ENCODE data around the gene PCLO. TPM values are rescaled to one million over a fixed set of nuclear protein-coding genes. Genes with fewer than 3 reads are reported as not detected.

PCLO gene
- total RNA-seq, 2 experiments from 2014 or later = 0.35 to 1.4 TPM

GRCh38 chr7:83210479-83210878 is 47.8 kb upstream of the PCLO start:
- BruUV-seq (replicated peaks) = no TSS peak

GRCh38 chr7:83204715-83205114 is 42.0 kb upstream of the PCLO start:
- ChIA-PET CTCF (ENCODE audit: unreplicated experiment) (no interaction called here), POLR2A (interaction anchor here (1.7 kb wide), 1 partner anchor 16 kb away, joined by 4 read pairs; no protein-coding TSS in a partner anchor)
- BruUV-seq (replicated peaks) = no TSS peak
- Histone ChIP-seq H3K4me3 (ENCODE audit: low read depth, low read length, poor library complexity, severe bottlenecking) (no peak overlapping the region), H3K9me2 (ENCODE audit: insufficient read depth, low read length) (no peaks in the 10 kb centered on the region), H3K36me3 (ENCODE audit: insufficient read depth, low read length) (no peaks in the 10 kb centered on the region), H4K20me1 (ENCODE audit: insufficient read depth, low read length) (no peaks in the 10 kb centered on the region), H3K27ac (ENCODE audit: low read depth, low read length, poor library complexity, severe bottlenecking) (no peak overlapping the region), H3K4me1 (ENCODE audit: insufficient read depth, low read length, poor library complexity, severe bottlenecking) (no peaks in the 10 kb centered on the region), H3K4me2 (ENCODE audit: low read length) (no peak overlapping the region), H2AFZ (ENCODE audit: low read length) (no peak overlapping the region), H3K79me2 (ENCODE audit: insufficient read depth, low read depth, low read length) (no peaks in the 10 kb centered on the region), H3K9me3 (ENCODE audit: low read length) (no peaks in the 10 kb centered on the region)
- TF ChIP-seq EZH2phosphoT487 (IDR thresholded peaks at IDR 0.05; ENCODE audit: borderline replicate concordance, low read depth, low read length) = no peak
- TF ChIP-seq CTCF (conservative IDR thresholded peaks at IDR 0.05; ENCODE audit: low read length) = no peak
- DNase-seq (ENCODE audit: low spot score) = no peak
- intact Hi-C loops (cut with micrococcal nuclease; ENCODE audit: unreplicated experiment) = no loop called here

More at GRCh38 chr7:83210479-83210878, 47.8 kb upstream of the PCLO start:
- Histone ChIP-seq H3K4me2 (ENCODE audit: low read length) (no peak overlapping the region), H3K79me2 (ENCODE audit: insufficient read depth, low read depth, low read length) (no peaks in the 10 kb centered on the region), H3K9me2 (ENCODE audit: insufficient read depth, low read length) (no peaks in the 10 kb centered on the region), H3K27ac (ENCODE audit: low read depth, low read length, poor library complexity, severe bottlenecking) (no peak overlapping the region), H3K4me1 (ENCODE audit: insufficient read depth, low read length, poor library complexity, severe bottlenecking) (no peaks in the 10 kb centered on the region), H2AFZ (ENCODE audit: low read length) (no peak overlapping the region), H3K9me3 (ENCODE audit: low read length) (no peaks in the 10 kb centered on the region), H3K36me3 (ENCODE audit: insufficient read depth, low read length) (no peaks in the 10 kb centered on the region), H3K4me3 (ENCODE audit: low read depth, low read length, poor library complexity, severe bottlenecking) (no peak overlapping the region), H4K20me1 (ENCODE audit: insufficient read depth, low read length) (no peaks in the 10 kb centered on the region)
- DNase-seq (ENCODE audit: low spot score) = no peak
- TF ChIP-seq EZH2phosphoT487 (IDR thresholded peaks at IDR 0.05; ENCODE audit: borderline replicate concordance, low read depth, low read length) (no peak), CTCF (conservative IDR thresholded peaks at IDR 0.05; ENCODE audit: low read length) (no peak)
- POLR2A ChIA-PET = no interaction called here
- CTCF ChIA-PET (ENCODE audit: unreplicated experiment) = no interaction called here
- intact Hi-C loops (cut with micrococcal nuclease; ENCODE audit: unreplicated experiment) = no loop called here

GRCh38 chr7:83201355-83201754 is 38.7 kb upstream of the PCLO start:
- intact Hi-C loops (cut with micrococcal nuclease; ENCODE audit: unreplicated experiment) = no loop called here
- ChIA-PET POLR2A (no interaction called here), CTCF (ENCODE audit: unreplicated experiment) (no interaction called here)

More at GRCh38 chr7:83201355-83201754, 38.7 kb upstream of the PCLO start:
- no peak overlapping the region for H3K4me3 ChIP-seq (ENCODE audit: low read depth, low read length, poor library complexity, severe bottlenecking)
- no peak overlapping the region for H2AFZ ChIP-seq (ENCODE audit: low read length)
- no peak for TF ChIP-seq CTCF (conservative IDR thresholded peaks at IDR 0.05; ENCODE audit: low read length)
- TF ChIP-seq EZH2phosphoT487 (IDR thresholded peaks at IDR 0.05; ENCODE audit: borderline replicate concordance, low read depth, low read length) = no peak
- no peaks in the 10 kb centered on the region for H3K36me3 ChIP-seq (ENCODE audit: insufficient read depth, low read length)
- no TSS peak for BruUV-seq (replicated peaks)
- H3K9me2 ChIP-seq (ENCODE audit: insufficient read depth, low read length) = no peaks in the 10 kb centered on the region
- no peaks in the 10 kb centered on the region for H3K4me1 ChIP-seq (ENCODE audit: insufficient read depth, low read length, poor library complexity, severe bottlenecking)
- no peaks in the 10 kb centered on the region for H3K79me2 ChIP-seq (ENCODE audit: insufficient read depth, low read depth, low read length)
- no peaks in the 10 kb centered on the region for H4K20me1 ChIP-seq (ENCODE audit: insufficient read depth, low read length)
- H3K9me3 ChIP-seq (ENCODE audit: low read length) = no peaks in the 10 kb centered on the region
- no peak for DNase-seq (ENCODE audit: low spot score)
- no peak overlapping the region for H3K4me2 ChIP-seq (ENCODE audit: low read length)
- H3K27ac ChIP-seq (ENCODE audit: low read depth, low read length, poor library complexity, severe bottlenecking) = no peak overlapping the region
